Activated T-helper 1 cell treated with Interleukin-2 at 50 U/mL for 16 hours (primary cell): ENCODE results near the gene ATXN7L1.
A peak's percentile ranks its signal among the peaks of the same experiment; 100 is the strongest.
"Not testable (repeated sequence)": the region's sequence is repeated elsewhere in the genome, so short reads cannot be mapped to it uniquely, and the experiment has no call there.

Experiments used
- DNase-seq: peaks from one replicate; pipeline ENCODE4 v3.0.0-alpha.2; 2020; ENCODE audit warnings: low read depth

ATXN7L1 gene

GRCh38 chr7:105860793-105861192 lies 15.6 kb downstream of the ATXN7L1 start:
- DNase-seq: no peak

- no peak for DNase-seq
Measured at GRCh38 chr7:105857009-105857952, 19.1 kb downstream of the ATXN7L1 start.

DNA sequence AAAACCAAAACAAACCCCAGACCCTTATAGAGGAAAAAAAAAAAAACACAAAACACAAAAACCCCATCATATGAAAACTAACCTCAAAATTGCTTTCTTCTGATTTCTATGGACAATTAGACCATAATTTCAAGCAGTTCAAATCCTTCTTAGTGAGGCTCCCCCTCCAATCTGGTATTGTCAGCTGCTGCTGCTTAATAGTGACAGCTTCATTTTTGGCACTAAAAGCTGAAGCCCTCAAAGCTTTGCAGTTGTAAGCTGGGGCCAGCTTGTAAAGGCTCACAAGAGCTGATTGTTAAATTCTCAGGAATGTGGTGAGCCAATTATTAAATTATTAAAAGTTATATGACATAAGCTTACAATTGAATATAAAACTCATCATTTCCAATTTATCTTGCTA lies 21.9 kb downstream of the ATXN7L1 start:
- DNase-seq: no peak

- no peak for DNase-seq
Measured at GRCh38 chr7:105853931-105854419, 22.4 kb downstream of the ATXN7L1 start.

GRCh38 chr7:105851064-105851463 lies 25.3 kb downstream of the ATXN7L1 start:
- DNase-seq: no peak

DNA sequence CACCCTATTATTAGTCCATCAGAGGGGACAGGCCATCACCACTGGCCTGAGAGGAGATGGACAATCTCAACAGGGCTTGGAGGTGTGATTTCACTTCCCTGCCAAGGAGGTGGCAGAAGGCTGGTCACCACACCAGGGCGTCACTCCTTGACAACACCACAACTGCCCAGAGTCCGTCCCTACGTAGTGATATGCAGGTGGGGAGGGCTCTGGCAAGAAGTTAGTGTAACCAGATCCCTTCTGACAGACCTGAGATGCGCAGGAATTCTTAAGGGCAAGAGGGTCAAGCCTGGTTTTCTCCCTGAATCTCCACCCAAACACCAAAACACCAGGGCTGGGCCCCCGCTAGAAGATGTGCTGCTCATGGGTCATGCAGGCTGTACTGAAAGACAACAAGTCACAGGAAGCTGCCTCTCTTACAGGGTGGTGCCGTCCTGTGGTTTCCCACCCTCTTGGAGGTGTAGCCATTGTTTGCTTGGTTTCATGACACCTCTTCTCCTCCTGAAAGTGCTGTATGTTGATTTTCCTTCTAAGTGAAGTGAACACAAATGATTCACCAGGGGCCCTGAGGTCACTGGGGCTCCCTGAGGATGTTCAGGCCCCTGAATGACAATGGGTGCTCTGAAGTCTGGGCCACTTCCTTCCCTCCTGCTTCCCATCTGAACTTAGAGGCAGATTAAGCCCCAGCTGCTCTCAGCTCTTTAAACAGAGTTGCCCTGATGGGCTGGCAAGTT lies 27.1 kb downstream of the ATXN7L1 start:
- peak; percentile 53 for DNase-seq

DNA sequence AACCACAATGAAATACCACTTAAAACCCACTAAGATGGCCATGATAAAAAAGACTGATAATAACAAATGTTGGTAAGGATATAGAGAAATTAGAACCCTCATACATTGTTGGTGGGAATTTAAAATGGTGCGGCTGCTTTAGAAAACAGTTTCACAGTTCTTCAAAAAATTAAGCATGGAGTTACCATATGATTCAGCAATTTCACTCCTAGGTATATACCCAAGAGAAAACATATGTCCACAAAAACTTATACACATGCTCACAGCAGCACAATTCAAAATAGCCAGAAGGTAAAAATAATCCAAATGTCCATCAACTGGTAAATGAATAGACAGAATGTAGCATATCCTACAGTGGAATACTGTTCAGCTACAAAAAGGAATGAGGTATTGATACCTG lies 30.0 kb downstream of the ATXN7L1 start:
- no peak for DNase-seq

DNA sequence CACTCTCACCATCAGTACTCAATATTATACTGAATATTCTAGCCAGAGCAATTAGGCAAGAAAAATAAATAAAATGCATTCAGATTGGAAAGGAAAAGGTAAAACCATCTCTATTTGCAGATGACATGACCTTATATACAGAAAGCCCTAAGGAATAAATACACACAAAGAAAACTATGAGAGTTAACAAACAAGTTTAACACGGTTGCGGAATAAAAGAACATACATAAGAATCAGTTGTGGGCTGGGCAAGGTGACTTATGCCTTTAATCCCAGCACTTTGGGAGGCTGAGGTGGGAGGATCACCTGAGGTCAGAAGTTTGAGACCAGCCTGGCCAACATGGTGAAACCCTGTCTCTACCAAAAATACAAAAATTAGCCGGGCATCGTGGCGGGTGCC lies 31.7 kb downstream of the ATXN7L1 start:
- not testable (repeated sequence) for DNase-seq

DNA sequence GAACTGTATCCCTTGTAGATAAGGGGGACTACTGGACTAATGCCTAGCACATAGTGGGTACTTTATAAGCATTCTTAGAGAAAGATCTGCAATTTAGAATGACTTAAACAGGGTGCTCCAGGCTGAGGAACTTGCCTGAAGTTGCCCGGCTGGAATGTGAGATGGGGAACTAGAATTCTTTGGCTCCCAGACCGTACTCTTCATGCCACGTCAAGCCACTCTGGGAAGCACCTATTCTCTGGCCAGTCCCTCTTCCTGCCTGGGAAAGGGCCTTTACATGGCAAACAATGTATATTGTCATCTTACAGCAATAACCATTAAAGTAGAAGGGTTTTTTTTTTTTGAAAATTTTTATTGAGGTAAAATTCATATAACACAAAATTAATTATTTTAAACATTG lies 34.5 kb downstream of the ATXN7L1 start:
- DNase-seq: no peak

DNA sequence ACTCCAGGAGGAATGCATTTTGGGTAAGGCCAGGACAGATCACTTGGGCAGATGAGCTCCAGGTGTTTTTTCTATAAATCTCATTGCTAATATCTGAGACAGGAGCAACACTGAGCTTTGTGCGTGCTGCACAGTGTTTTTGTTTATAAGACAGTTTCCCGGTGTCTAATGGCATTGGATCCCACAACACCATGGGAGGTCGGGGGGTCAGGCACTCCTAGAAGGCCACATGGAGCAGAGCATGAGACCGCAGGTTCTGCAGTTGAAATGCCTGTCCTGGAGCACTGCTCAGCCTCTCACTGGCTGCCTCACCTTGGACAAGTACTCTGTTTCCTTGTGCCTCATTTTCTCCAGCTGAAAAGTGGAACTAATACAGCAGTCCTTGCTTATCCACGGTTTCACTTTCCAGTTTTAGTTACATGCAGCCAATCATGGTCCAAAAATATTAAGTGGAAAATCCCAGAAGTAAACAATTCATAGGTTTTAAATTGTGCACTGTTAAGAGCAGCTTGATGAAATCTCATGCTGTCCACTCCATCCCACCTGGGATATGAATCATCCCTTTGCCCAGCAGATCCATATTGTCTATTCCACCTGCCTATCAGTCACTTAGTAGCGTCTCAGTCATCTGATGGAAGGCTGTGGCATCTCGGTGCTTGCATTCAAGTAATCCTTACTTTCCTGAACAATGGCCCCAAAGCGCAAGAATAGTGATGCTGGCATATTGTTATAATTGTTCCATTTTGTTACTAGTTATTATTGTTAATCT lies 35.2 kb downstream of the ATXN7L1 start:
- DNase-seq: no peak

DNA sequence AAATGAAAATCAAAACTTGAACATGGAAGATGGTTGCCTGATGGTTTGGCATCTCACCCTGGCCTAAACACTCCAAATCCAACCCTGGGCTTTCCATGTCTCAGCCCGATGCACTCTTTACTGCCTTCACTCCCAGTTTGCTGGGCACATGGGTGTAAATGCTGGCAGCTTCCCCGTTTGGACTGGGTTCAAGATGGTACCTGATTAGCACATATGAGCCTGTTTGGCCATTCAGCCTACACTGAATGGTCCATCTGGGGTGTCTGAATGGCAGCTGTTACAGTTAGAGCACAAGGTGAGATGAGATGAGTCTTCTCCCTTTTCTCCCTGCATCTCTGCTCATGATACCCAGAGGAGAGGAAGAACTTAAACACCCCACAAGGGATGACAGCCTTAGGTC lies 37.1 kb downstream of the ATXN7L1 start:
- no peak for DNase-seq

GRCh38 chr7:105838627-105839231 lies 37.7 kb downstream of the ATXN7L1 start:
- no peak for DNase-seq

DNA sequence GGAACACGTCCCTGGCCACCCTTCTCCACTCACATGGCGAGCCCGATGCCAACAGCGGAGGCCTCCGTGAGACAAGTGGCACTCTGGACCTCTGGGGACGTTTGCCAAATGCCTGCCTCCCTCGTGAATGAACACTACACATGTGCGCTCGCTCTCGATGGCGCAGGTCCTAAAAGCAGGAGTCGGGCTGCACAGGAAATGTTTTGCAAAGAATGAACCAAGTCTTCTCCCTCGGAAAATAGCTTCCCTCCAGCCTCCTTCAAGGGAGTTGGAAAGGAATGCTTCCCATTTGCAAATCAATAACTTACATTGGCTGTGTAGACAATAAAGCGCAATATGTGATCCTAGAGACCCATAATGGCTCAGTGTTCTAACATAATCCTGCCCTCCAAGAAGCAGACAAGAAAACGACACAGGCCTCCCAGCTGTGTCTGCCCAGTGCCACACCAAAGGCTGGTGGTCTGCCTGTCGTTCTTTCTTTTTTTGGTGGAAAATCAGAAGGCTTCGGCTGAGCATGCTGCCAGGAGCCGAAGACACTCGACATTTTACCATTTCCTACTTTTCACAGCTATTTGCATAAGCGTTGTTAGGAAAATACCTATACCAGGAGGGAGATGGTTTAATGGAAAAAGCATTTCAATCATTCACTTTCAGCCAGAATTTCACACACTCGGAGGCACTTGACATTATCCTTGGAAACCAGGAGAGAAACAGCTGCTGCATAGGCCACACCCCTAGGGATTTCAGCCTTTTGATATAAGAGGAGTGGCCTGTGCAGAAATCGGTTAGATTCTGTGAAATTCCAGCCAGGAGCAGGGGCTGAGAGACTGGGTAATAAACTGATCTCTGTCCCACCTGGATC lies 38.4 kb downstream of the ATXN7L1 start:
- no peak for DNase-seq

GRCh38 chr7:105835441-105835840 lies 41.0 kb downstream of the ATXN7L1 start:
- DNase-seq: no peak

- DNase-seq: no peak
Measured at GRCh38 chr7:105831824-105832535, 44.4 kb downstream of the ATXN7L1 start.

DNA sequence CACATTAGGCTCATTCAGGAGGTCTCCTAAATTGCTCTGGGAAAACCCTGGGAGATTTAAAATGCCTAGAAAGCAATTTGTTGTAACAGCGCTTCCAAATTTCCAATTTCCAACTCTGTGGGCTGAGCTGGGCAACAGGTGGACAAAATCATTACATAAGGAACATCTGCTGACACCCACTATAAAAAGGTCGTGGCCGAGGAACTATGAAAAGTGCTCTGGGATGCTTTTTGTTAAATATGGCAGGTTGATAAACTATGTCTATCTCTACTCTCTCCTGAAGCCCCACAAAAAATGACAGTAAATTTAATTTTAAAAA lies 45.1 kb downstream of the ATXN7L1 start:
- DNase-seq: no peak

GRCh38 chr7:105830405-105831301 lies 45.7 kb downstream of the ATXN7L1 start:
- DNase-seq: no peak

- no peak for DNase-seq
Measured at GRCh38 chr7:105829681-105830322, 46.6 kb downstream of the ATXN7L1 start.

GRCh38 chr7:105828141-105828540 lies 48.3 kb downstream of the ATXN7L1 start:
- no peak for DNase-seq
